Activated B cell treated with CpG ODN at 0.5 μM for 24 hours (primary cell): Measurements from ENCODE around the gene DNAH1. TPM values are rescaled to one million over a fixed set of nuclear protein-coding genes. Genes with fewer than 3 reads are reported as not detected.

Experiments
- ATAC-seq: fragments of 200-7000 bp; cut with Tn5 transposase; one replicate; pipeline ENCODE4 v1.10.0; 2021; ENCODE audit warnings: low read depth, mild to moderate bottlenecking, moderate library complexity
- CTCF ChIA-PET: fragments of 350-600 bp; sonication (Branson Sonifier 250); formaldehyde crosslinking; loops from one replicate; lab custom pipeline; 2021; ENCODE audit warnings: antibody characterized with exemption; lab: Charles Lee
- POLR2A ChIA-PET: fragments of 350-600 bp; sonication (Branson Sonifier 250); formaldehyde crosslinking; loops from one replicate; lab custom pipeline; 2021; ENCODE audit warnings: antibody characterized with exemption; lab: Charles Lee
- DNase-seq: peaks from one replicate; pipeline ENCODE4 v3.0.0; 2022
- H3K27ac Mint-ChIP-seq: one replicate; pipeline ENCODE4 v1.8.0; 2020; ENCODE audit warnings: mixed read lengths
- H3K27me3 Mint-ChIP-seq: one replicate; pipeline ENCODE4 v1.8.0; 2021; ENCODE audit warnings: mixed read lengths
- H3K36me3 Mint-ChIP-seq: one replicate; pipeline ENCODE4 v1.8.0; 2021; ENCODE audit warnings: low read depth, mixed read lengths
- H3K4me1 Mint-ChIP-seq: one replicate; pipeline ENCODE4 v1.8.0; 2021; ENCODE audit warnings: mixed read lengths
- H3K4me3 Mint-ChIP-seq: one replicate; pipeline ENCODE4 v1.8.0; 2020; ENCODE audit warnings: mild to moderate bottlenecking, mixed read lengths
- H3K9me3 Mint-ChIP-seq: one replicate; pipeline ENCODE4 v1.8.0; 2020; ENCODE audit warnings: mixed read lengths
- CTCF ChIP-seq: fragments of 200-600 bp; IDR thresholded peaks from one replicate; pipeline ENCODE4 v1.8.0; 2022; ENCODE audit warnings: antibody characterized with exemption, mild to moderate bottlenecking
- intact Hi-C: fragments of 100-400 bp; cut with micrococcal nuclease; formaldehyde crosslinking; loops from one replicate; pipeline ENCODE4 v1.15.1; 2024
- total RNA-seq: library from RNA; stranded (reverse); gene quantifications from 2 replicates; pipeline ENCODE4 v1.2.3, GENCODE V29; 2022

DNAH1 gene
- total RNA-seq, 1 donor from 2014 or later, result 25.8 TPM

- Mint-ChIP-seq H3K27ac (no peak overlapping the region), H3K27me3 (no peaks in the 10 kb centered on the region), H3K4me3 (no peak overlapping the region), H3K9me3 (no peaks in the 10 kb centered on the region), H3K4me1 (peaks cover 6% of the 10 kb centered on the region), H3K36me3 (peaks cover 86% of the 10 kb centered on the region)
- intact Hi-C loops, result no loop called here
- ChIA-PET CTCF (no interaction called here), POLR2A (no interaction called here)
- ATAC-seq (no peak), DNase-seq (no peak)
- TF ChIP-seq CTCF, result no peak
Measured at GRCh38 chr3:52403271-52403841, 87.2 kb downstream of the DNAH1 start.

GRCh38 chr3:52403955-52404354 is 87.8 kb downstream of the DNAH1 start:
- ATAC-seq, result no peak
- Mint-ChIP-seq H3K4me3 (no peak overlapping the region), H3K4me1 (peaks cover 12% of the 10 kb centered on the region), H3K27me3 (no peaks in the 10 kb centered on the region), H3K36me3 (peaks cover 85% of the 10 kb centered on the region), H3K27ac (no peak overlapping the region), H3K9me3 (no peaks in the 10 kb centered on the region)
- POLR2A ChIA-PET, result no interaction called here
- intact Hi-C loops, result no loop called here
- DNase-seq, result no peak
- no peak for TF ChIP-seq CTCF
- CTCF ChIA-PET, result no interaction called here

- TF ChIP-seq CTCF, result no peak
- no peak for ATAC-seq
- DNase-seq, result no peak
- H3K4me3 Mint-ChIP-seq, result no peak overlapping the region
- peaks cover 16% of the 10 kb centered on the region for H3K4me1 Mint-ChIP-seq
- no peaks in the 10 kb centered on the region for H3K9me3 Mint-ChIP-seq
- no peak overlapping the region for H3K27ac Mint-ChIP-seq
- CTCF ChIA-PET, result no interaction called here
- H3K36me3 Mint-ChIP-seq, result peaks cover 84% of the 10 kb centered on the region
- POLR2A ChIA-PET, result no interaction called here
- intact Hi-C loops, result no loop called here
- no peaks in the 10 kb centered on the region for H3K27me3 Mint-ChIP-seq
Measured at GRCh38 chr3:52404391-52404790, 88.3 kb downstream of the DNAH1 start.

GRCh38 chr3:52405066-52405465 is 88.9 kb downstream of the DNAH1 start:
- H3K4me1 Mint-ChIP-seq, result peaks cover 17% of the 10 kb centered on the region
- H3K9me3 Mint-ChIP-seq, result no peaks in the 10 kb centered on the region
- intact Hi-C loops, result no loop called here
- ATAC-seq (no peak), DNase-seq (no peak)
- POLR2A ChIA-PET, result interaction anchor here (0.6 kb wide), 2 partner anchors 9 to 204 kb away, joined by 5 to 7 read pairs; no protein-coding TSS in a partner anchor
- no peak overlapping the region for H3K4me3 Mint-ChIP-seq
- CTCF ChIA-PET, result no interaction called here
- H3K27ac Mint-ChIP-seq, result no peak overlapping the region
- TF ChIP-seq CTCF, result no peak
- no peaks in the 10 kb centered on the region for H3K27me3 Mint-ChIP-seq
- peaks cover 82% of the 10 kb centered on the region for H3K36me3 Mint-ChIP-seq

- no peaks in the 10 kb centered on the region for H3K27me3 Mint-ChIP-seq
- H3K36me3 Mint-ChIP-seq, result peaks cover 77% of the 10 kb centered on the region
- no peak overlapping the region for H3K27ac Mint-ChIP-seq
- no peaks in the 10 kb centered on the region for H3K9me3 Mint-ChIP-seq
- intact Hi-C loops, result no loop called here
- POLR2A ChIA-PET, result interaction anchor here (0.6 to 1.0 kb wide), 2 partner anchors 10 to 48 kb away, joined by 7 to 8 read pairs; partner anchors contain the start of gene TNNC1
- no peak overlapping the region for H3K4me3 Mint-ChIP-seq
- TF ChIP-seq CTCF, result no peak
- ATAC-seq, result no peak
- CTCF ChIA-PET, result no interaction called here
- H3K4me1 Mint-ChIP-seq, result peaks cover 17% of the 10 kb centered on the region
- no peak for DNase-seq
Measured at GRCh38 chr3:52405601-52406110, 89.5 kb downstream of the DNAH1 start.
